ENCODE results near the gene PRR23E.

The PRR23E gene

GRCh38 chr3:127192576-127193232, at the start of gene PRR23E:
PRR23E (plus strand) TSS chr3:127193131; CDS start chr3:127196686, 3,555 bp downstream.
- no peak for DNase-seq (ENCODE audit: low read depth in 2 of 2)

- DNase-seq (ENCODE audit: low read depth in 2 of 2): no peak
These were observed 49.8 kb upstream of the PRR23E start for GRCh38 chr3:127143172-127143571.

- no peak for DNase-seq (ENCODE audit: low read depth in 2 of 2)
These were observed 48.3 kb upstream of the PRR23E start for GRCh38 chr3:127144631-127145030.

GRCh38 chr3:127145266-127145665, 47.7 kb upstream of the PRR23E start:
- DNase-seq (ENCODE audit: low read depth in 2 of 2): no peak

GRCh38 chr3:127147291-127147885, 45.5 kb upstream of the PRR23E start:
- no peak for DNase-seq (ENCODE audit: low read depth in 2 of 2)

GRCh38 chr3:127149621-127150310, 43.2 kb upstream of the PRR23E start:
- DNase-seq (ENCODE audit: low read depth in 2 of 2): no peak

GRCh38 chr3:127150513-127151250, 42.2 kb upstream of the PRR23E start:
- no peak for DNase-seq (ENCODE audit: low read depth in 2 of 2)

- DNase-seq (ENCODE audit: low read depth in 2 of 2): no peak
These were observed 41.7 kb upstream of the PRR23E start for GRCh38 chr3:127151251-127151564.

GRCh38 chr3:127151992-127152650, 40.8 kb upstream of the PRR23E start:
- no peak for DNase-seq (ENCODE audit: low read depth in 2 of 2)

- DNase-seq (ENCODE audit: low read depth in 2 of 2): no peak
These were observed 40.0 kb upstream of the PRR23E start for GRCh38 chr3:127152684-127153505.

- no peak for DNase-seq (ENCODE audit: low read depth in 2 of 2)
These were observed 39.5 kb upstream of the PRR23E start for GRCh38 chr3:127153506-127153815.

- DNase-seq (ENCODE audit: low read depth in 2 of 2): no peak
These were observed 36.4 kb upstream of the PRR23E start for GRCh38 chr3:127156338-127157050.

- no peak for DNase-seq (ENCODE audit: low read depth in 2 of 2)
These were observed 35.6 kb upstream of the PRR23E start for GRCh38 chr3:127157171-127157828.

GRCh38 chr3:127158614-127159229, 34.2 kb upstream of the PRR23E start:
- DNase-seq (ENCODE audit: low read depth in 2 of 2): no peak

GRCh38 chr3:127159543-127159942, 33.4 kb upstream of the PRR23E start:
- no peak for DNase-seq (ENCODE audit: low read depth in 2 of 2)

GRCh38 chr3:127161236-127161635, 31.7 kb upstream of the PRR23E start:
- no peak for DNase-seq (ENCODE audit: low read depth in 2 of 2)

GRCh38 chr3:127161973-127162579, 30.9 kb upstream of the PRR23E start:
- no peak for DNase-seq (ENCODE audit: low read depth in 2 of 2)

GRCh38 chr3:127162947-127163645, 29.8 kb upstream of the PRR23E start:
- DNase-seq (ENCODE audit: low read depth in 2 of 2): no peak

- no peak for DNase-seq (ENCODE audit: low read depth in 2 of 2)
These were observed 28.3 kb upstream of the PRR23E start for GRCh38 chr3:127164615-127165014.
